GM19043 (cell line): Measurements from ENCODE around the gene FATE1.
"Not testable (repeated sequence)": the region's sequence is repeated elsewhere in the genome, so short reads cannot be mapped to it uniquely, and the experiment has no call there.

Experiments used
- ATAC-seq: cut with Tn5 transposase; IDR thresholded peaks from one replicate; pipeline ENCODE4 v1.9.1; 2021; ENCODE audit warnings: low read depth; ENCODE audit not compliant: unreplicated experiment

The FATE1 gene

GRCh38 chrX:151715752-151716151 lies at the start of gene FATE1:
Gene FATE1 (plus strand): TSS chrX:151716035. CDS start chrX:151716120, 85 bp downstream.
- ATAC-seq: no peak

- ATAC-seq: no peak
Measured at GRCh38 chrX:151675121-151675746, 40.6 kb upstream of the FATE1 start.

- no peak for ATAC-seq
Measured at GRCh38 chrX:151676196-151676595, 39.6 kb upstream of the FATE1 start.

- ATAC-seq: no peak
Measured at GRCh38 chrX:151679798-151680402, 35.9 kb upstream of the FATE1 start.

GRCh38 chrX:151680805-151681204 lies 35.0 kb upstream of the FATE1 start:
- ATAC-seq: peak; percentile 91

- ATAC-seq: no peak
Measured at GRCh38 chrX:151687635-151688034, 28.2 kb upstream of the FATE1 start.

GRCh38 chrX:151688695-151689094 lies 27.1 kb upstream of the FATE1 start:
- ATAC-seq: no peak

- ATAC-seq: no peak
Measured at GRCh38 chrX:151692825-151693224, 23.0 kb upstream of the FATE1 start.

- ATAC-seq: no peak
Measured at GRCh38 chrX:151694121-151694520, 21.7 kb upstream of the FATE1 start.

GRCh38 chrX:151694661-151695582 lies 20.9 kb upstream of the FATE1 start, which contains the start of gene PRRG3:
Gene PRRG3 (plus strand): TSS chrX:151695458. CDS start chrX:151698815, 3,357 bp downstream.
- no peak for ATAC-seq

- no peak for ATAC-seq
Measured at GRCh38 chrX:151695583-151696340, 20.1 kb upstream of the FATE1 start.

- ATAC-seq: not testable (repeated sequence)
Measured at GRCh38 chrX:151697082-151697481, 18.8 kb upstream of the FATE1 start.

- no peak for ATAC-seq
Measured at GRCh38 chrX:151697522-151697921, 18.3 kb upstream of the FATE1 start.

GRCh38 chrX:151698485-151698884 lies 17.4 kb upstream of the FATE1 start:
- no peak for ATAC-seq

GRCh38 chrX:151699746-151700145 lies 16.1 kb upstream of the FATE1 start:
- no peak for ATAC-seq

GRCh38 chrX:151700581-151700980 lies 15.3 kb upstream of the FATE1 start:
- ATAC-seq: no peak

GRCh38 chrX:151701071-151701470 lies 14.8 kb upstream of the FATE1 start:
- no peak for ATAC-seq

- ATAC-seq: no peak
Measured at GRCh38 chrX:151701531-151701930, 14.3 kb upstream of the FATE1 start.

GRCh38 chrX:151702026-151702714 lies 13.7 kb upstream of the FATE1 start:
- ATAC-seq: no peak

- no peak for ATAC-seq
Measured at GRCh38 chrX:151702741-151703340, 13.0 kb upstream of the FATE1 start.
